Activated CD8-positive, alpha-beta memory T cell treated with anti-CD3 and anti-CD28 coated beads for 4 hours (primary cell): Measurements from ENCODE around the gene RPS6KA5.

Source experiments
- DNase-seq, 2 donors: peaks; one replicate each; pipeline ENCODE4 v3.0.0-alpha.2; 2020; ENCODE audit warnings: low read depth in 2 of 2

Gene RPS6KA5

GRCh38 chr14:90809530-90810312 is 250.7 kb downstream of the RPS6KA5 start:
- DNase-seq, result no peak

GRCh38 chr14:90808759-90809529 is 251.5 kb downstream of the RPS6KA5 start:
- DNase-seq, result no peak

GRCh38 chr14:90807060-90807459 is 253.4 kb downstream of the RPS6KA5 start:
- DNase-seq, result no peak

GRCh38 chr14:90805662-90806540 is 254.5 kb downstream of the RPS6KA5 start:
- DNase-seq, result no peak

GRCh38 chr14:90805084-90805391 is 255.4 kb downstream of the RPS6KA5 start:
- DNase-seq, result no peak

- DNase-seq, result no peak
Observed at GRCh38 chr14:90804292-90805083, 256.0 kb downstream of the RPS6KA5 start.

GRCh38 chr14:90803249-90803648 is 257.2 kb downstream of the RPS6KA5 start:
- no peak for DNase-seq

- DNase-seq, result no peak
Observed at GRCh38 chr14:90799420-90799819, 261.0 kb downstream of the RPS6KA5 start.

GRCh38 chr14:90797919-90798318 is 262.5 kb downstream of the RPS6KA5 start:
- DNase-seq, result no peak
